ENCODE results near the gene BTG2.

Gene BTG2

DNA sequence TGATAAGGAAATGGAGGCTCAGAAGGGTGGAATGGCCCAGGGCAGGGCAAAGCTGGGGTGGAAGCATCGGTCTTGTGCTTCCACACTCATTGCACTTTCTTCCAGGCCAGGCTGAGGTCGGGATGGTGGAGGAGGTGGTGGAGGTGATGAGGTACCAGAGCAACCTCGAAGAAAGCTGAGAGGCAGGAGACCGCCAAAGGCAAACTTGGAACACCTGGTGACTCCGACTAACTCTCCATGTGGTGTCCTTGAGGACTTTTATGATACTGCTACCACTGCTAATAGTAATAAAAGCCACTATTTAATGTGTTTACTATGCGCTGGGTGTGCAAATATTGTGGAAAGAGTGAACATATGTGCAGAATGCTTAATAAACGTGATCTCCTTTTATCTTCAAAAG lies 16.9 kb upstream of the BTG2 start:
- TF ChIP-seq, protein P1, sequence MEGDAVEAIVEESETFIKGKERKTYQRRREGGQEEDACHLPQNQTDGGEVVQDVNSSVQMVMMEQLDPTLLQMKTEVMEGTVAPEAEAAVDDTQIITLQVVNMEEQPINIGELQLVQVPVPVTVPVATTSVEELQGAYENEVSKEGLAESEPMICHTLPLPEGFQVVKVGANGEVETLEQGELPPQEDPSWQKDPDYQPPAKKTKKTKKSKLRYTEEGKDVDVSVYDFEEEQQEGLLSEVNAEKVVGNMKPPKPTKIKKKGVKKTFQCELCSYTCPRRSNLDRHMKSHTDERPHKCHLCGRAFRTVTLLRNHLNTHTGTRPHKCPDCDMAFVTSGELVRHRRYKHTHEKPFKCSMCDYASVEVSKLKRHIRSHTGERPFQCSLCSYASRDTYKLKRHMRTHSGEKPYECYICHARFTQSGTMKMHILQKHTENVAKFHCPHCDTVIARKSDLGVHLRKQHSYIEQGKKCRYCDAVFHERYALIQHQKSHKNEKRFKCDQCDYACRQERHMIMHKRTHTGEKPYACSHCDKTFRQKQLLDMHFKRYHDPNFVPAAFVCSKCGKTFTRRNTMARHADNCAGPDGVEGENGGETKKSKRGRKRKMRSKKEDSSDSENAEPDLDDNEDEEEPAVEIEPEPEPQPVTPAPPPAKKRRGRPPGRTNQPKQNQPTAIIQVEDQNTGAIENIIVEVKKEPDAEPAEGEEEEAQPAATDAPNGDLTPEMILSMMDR (IDR thresholded peaks at IDR 0.05; ENCODE audit: control insufficient read depth, extremely low read depth, insufficient read depth) = no peak
- DNase-seq (ENCODE audit: low read depth) = peak; percentile 40
- no peak overlapping the region for H3K4me3 ChIP-seq (ENCODE audit: low read depth, low read length)

DNA sequence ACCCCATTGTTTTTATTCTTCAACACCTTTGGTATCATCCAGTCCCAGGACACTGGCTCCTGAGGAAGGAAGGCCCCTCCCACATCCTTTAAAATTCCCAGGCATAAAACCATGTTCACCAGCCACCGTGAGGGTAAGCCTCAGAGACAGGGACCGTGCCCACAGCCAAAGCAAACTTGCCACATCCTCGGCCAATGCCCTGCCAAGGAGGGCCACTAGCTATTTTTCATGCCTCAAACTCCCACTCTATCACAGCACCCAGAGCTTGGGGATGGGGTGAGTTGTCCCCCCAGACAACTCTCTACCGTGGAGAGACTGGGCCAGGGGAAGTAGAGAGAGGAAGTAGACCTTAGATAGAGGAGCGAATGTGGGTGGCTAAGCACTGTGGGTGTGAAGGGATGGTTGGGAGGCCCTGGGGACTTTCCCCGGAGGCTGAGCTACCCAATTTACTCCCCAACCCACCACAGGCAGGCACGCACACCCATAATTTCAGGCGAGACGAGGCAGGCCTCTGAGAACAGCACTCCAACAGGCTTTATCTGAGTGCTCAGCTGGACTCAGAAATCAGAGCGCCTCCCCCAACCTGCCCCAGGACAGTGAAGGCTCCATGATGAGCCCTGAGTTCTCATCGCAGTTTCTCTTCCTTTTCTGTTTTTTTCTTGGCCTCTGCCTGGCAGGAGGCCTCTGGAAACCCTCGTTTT lies 15.9 kb upstream of the BTG2 start:
- DNase-seq (ENCODE audit: low read depth) = no peak
- TF ChIP-seq, protein P1 (IDR thresholded peaks at IDR 0.05; ENCODE audit: control insufficient read depth, extremely low read depth, insufficient read depth) = no peak
- no peak overlapping the region for H3K4me3 ChIP-seq (ENCODE audit: low read depth, low read length)

DNA sequence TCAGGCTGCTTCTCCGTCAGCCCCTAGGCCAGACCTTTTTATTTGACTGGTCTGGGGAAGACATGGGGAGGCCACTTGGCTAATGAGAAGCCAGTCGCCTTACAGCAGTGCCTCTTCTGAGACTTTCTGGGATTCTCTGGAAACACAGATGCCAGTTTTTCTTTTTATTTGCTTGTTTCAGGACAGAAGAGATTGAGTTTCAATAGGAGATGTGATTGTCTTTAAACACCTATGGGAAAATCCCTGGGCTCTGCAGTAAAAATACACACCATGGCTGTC lies 15.4 kb upstream of the BTG2 start:
- TF ChIP-seq, protein P1 (IDR thresholded peaks at IDR 0.05; ENCODE audit: control insufficient read depth, extremely low read depth, insufficient read depth) = no peak
- DNase-seq (ENCODE audit: low read depth) = no peak
- H3K4me3 ChIP-seq (ENCODE audit: low read depth, low read length) = no peak overlapping the region

DNA sequence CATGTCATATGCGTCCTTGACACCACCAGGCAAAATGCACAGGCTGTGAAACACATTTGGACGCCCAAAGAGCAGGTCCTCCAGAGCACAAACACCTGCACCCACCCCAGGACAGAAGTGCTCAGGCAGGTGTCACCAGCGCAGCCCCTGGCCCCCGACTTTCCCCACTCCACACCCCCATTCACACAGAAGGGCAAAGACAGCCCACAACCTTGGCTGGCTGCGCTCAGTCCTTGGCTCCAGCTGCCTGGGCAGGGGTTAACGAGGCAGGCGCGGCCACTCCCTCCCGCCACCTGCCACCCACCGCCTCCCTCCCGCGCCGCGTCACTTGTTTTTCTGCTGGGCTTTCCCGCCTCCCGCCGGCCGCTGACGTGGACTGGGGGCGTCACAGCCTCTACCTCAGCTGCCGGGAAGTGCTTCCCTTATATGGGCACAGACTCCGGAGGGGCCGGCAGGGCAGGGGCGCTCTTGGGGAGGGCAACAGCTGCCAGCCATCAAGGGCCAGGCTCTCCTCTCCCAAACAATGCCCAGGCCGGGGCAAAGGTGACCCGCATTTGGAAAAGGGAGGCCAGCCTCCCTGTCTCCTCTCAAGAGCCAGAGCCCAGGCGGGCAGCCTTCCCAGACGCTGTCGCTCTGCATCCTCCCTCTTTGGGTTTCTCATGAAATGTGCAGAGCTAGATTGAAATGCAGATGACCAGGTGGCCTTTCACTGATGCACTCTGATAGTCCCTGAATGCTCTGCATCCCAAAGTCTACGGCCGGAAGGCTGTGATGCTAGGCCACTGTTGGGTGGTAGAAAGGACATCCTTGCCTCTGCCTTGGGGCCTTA lies 14.8 kb upstream of the BTG2 start:
- no peak overlapping the region for H3K4me3 ChIP-seq (ENCODE audit: low read depth, low read length)
- TF ChIP-seq, protein P1 (IDR thresholded peaks at IDR 0.05; ENCODE audit: control insufficient read depth, extremely low read depth, insufficient read depth) = no peak
- DNase-seq (ENCODE audit: low read depth) = no peak

DNA sequence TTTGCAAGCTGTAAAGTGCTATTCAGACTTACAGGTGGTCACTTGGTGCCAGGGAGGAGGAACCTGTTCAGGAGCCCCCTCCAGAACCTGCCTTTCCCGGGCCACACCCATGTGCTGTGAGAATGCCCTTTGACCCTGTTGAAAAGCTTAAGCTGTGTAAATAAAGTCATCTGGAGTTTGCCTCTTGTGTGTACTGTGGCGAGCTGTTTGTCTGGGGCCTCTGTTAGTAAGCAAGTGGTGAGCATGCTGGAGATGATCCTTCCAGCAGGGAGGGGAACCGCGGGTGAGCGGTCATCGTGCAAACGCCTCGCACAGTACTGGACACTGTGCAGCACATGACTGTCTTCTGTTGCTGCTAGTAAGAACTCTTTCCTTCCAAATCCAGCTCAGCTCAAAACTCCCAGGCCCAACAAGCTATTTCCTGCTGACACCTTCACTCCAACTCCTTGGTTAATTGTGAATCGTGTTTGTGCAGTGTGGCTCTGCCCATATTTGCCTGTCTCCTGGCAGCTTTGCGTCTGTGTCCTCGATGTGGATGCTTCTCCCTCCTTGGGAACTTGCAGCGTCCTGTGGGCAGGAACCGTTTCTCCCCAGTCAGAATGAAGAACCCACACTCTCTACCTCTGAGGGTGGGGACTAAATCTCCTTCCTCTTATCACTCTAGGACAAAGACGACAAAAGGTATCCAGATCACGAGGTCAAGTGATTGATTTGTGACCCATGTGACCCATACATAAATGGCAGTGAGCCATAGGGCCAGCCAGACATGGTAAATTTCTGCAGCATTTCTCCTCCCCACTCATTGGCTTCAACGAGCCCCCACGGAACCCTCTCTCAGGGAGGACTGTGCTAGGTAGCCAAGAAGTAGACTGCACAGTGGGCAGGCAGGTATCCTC lies 13.9 kb upstream of the BTG2 start:
- no peak overlapping the region for H3K4me3 ChIP-seq (ENCODE audit: low read depth, low read length)
- DNase-seq (ENCODE audit: low read depth) = no peak
- TF ChIP-seq, protein P1 (IDR thresholded peaks at IDR 0.05; ENCODE audit: control insufficient read depth, extremely low read depth, insufficient read depth) = no peak

DNA sequence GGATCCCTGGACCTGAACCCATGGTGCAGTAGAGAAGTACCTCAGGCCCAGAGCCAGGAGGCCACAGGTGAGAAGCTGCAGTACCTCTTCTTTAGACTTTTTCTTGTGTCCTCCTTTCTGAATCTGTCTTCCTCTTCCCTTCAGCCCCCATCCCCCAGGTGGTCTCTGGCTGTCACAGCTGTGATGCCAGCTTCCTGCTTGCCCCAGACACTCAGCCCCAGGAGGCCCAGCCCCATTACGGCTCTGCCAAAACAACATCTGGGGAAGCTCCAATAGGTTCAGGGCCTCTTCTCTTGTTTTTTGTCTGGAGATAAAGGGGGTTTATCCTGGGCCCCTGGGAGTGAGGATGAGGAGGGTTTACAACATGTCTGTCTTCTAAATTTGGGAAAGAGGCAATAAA lies 9.5 kb upstream of the BTG2 start:
- TF ChIP-seq, protein P1 (IDR thresholded peaks at IDR 0.05; ENCODE audit: control insufficient read depth, extremely low read depth, insufficient read depth) = no peak
- no peak for DNase-seq (ENCODE audit: low read depth)
- H3K4me3 ChIP-seq (ENCODE audit: low read depth, low read length) = no peak overlapping the region

Data from LNCaP clone FGC (cell line).